Ishikawa (cell line): ENCODE data around the gene LINS1.

Experiments used
- CEBPB ChIP-seq: IDR thresholded peaks from 2 replicates; pipeline ENCODE4 v1.6.1; 2012
- EP300 ChIP-seq: IDR thresholded peaks from 2 replicates; pipeline ENCODE4 v1.6.1; 2012; ENCODE audit warnings: borderline replicate concordance
- FOXM1 ChIP-seq: IDR thresholded peaks from 2 replicates; pipeline ENCODE4 v1.6.1; 2012; ENCODE audit warnings: low read depth, borderline replicate concordance
- MAX ChIP-seq: IDR thresholded peaks from 2 replicates; pipeline ENCODE4 v1.6.1; 2012
- RAD21 ChIP-seq: IDR thresholded peaks from 2 replicates; pipeline ENCODE4 v1.6.1; 2012; ENCODE audit warnings: low read depth
- REST ChIP-seq: IDR thresholded peaks from 2 replicates; pipeline ENCODE4 v1.6.1; 2012; ENCODE audit warnings: low read depth, mild to moderate bottlenecking
- TAF1 ChIP-seq: IDR thresholded peaks from 2 replicates; pipeline ENCODE4 v1.6.1; 2012; ENCODE audit warnings: low read depth, mild to moderate bottlenecking
- TCF12 ChIP-seq: IDR thresholded peaks from 2 replicates; pipeline ENCODE4 v1.6.1; 2012; ENCODE audit warnings: low read depth
- YY1 ChIP-seq: IDR thresholded peaks from 2 replicates; pipeline ENCODE4 v1.6.1; 2012; ENCODE audit warnings: low read depth

GRCh38 chr15:100614336-100614735 is 12.4 kb upstream of the LINS1 start:
- TF ChIP-seq MAX (no peak), YY1 (no peak), RAD21 (no peak), TCF12 (no peak), FOXM1 (no peak), REST (no peak), CEBPB (no peak), EP300 (no peak), TAF1 (no peak)
